RWPE1 (cell line): ENCODE measurements around the gene UBE4A.
A peak's percentile ranks its signal among the peaks of the same experiment; 100 is the strongest.
"Not testable (repeated sequence)": the region's sequence is repeated elsewhere in the genome, so short reads cannot be mapped to it uniquely, and the experiment has no call there.

Experiments
- CTCF ChIA-PET: fragments of 350-600 bp; sonication (Branson Sonifier 250); formaldehyde crosslinking; extraction: SDS; loops from one replicate; lab custom pipeline; 2021; lab: Yijun Ruan, JAX
- POLR2A ChIA-PET: fragments of 400-600 bp; formaldehyde crosslinking; extraction: SDS; loops from one replicate; lab custom pipeline; 2020; ENCODE audit warnings: antibody characterized with exemption; ENCODE audit not compliant: low non-redundant PET; lab: Yijun Ruan, JAX
- DNase-seq: peaks from one replicate; pipeline ENCODE4 v3.0.0; 2012; ENCODE audit warnings: low spot score
- H3K27ac ChIP-seq: fragments of 450-650 bp; 2 replicates; pipeline ENCODE4 v1.5.1; 2017
- TF ChIP-seq, protein P1 (sequence below): fragments of 450-650 bp; conservative IDR thresholded peaks from 2 replicates; pipeline ENCODE4 v1.5.1; 2017; ENCODE audit warnings: low read depth, mild to moderate bottlenecking

The UBE4A gene

GRCh38 chr11:118412921-118413320, 53.5 kb downstream of the UBE4A start:
- CTCF ChIA-PET, result no interaction called here
- no peak overlapping the region for H3K27ac ChIP-seq

GRCh38 chr11:118415062-118415738, 55.8 kb downstream of the UBE4A start:
- no peak for DNase-seq
- ChIA-PET CTCF (no interaction called here), POLR2A (no interaction called here)

More at GRCh38 chr11:118412921-118413320, 53.5 kb downstream of the UBE4A start:
- no peak for DNase-seq
- TF ChIP-seq, protein P1, sequence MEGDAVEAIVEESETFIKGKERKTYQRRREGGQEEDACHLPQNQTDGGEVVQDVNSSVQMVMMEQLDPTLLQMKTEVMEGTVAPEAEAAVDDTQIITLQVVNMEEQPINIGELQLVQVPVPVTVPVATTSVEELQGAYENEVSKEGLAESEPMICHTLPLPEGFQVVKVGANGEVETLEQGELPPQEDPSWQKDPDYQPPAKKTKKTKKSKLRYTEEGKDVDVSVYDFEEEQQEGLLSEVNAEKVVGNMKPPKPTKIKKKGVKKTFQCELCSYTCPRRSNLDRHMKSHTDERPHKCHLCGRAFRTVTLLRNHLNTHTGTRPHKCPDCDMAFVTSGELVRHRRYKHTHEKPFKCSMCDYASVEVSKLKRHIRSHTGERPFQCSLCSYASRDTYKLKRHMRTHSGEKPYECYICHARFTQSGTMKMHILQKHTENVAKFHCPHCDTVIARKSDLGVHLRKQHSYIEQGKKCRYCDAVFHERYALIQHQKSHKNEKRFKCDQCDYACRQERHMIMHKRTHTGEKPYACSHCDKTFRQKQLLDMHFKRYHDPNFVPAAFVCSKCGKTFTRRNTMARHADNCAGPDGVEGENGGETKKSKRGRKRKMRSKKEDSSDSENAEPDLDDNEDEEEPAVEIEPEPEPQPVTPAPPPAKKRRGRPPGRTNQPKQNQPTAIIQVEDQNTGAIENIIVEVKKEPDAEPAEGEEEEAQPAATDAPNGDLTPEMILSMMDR, result no peak
- POLR2A ChIA-PET, result no interaction called here

DNA sequence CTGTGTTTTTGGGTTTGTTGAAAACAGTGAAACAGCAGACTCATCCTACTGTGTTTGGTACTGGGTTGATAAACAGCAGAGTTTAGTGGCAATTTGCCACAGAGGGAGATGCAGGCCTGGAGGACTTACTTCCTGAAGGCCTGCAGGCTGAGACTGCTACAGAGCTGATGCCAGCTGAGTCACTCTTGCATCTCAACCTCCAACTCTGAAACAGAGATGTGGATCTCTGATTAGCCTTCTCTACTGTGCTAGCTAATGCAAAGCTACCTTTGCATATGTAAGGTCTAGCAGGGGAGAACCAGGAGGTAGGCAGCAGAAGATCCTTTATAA, 56.3 kb downstream of the UBE4A start:
- peak; percentile 69 for DNase-seq
- TF ChIP-seq, protein P1, result no peak
- CTCF ChIA-PET, result no interaction called here
- no peak overlapping the region for H3K27ac ChIP-seq
- POLR2A ChIA-PET, result no interaction called here

More at GRCh38 chr11:118415062-118415738, 55.8 kb downstream of the UBE4A start:
- TF ChIP-seq, protein P1, result no peak
- no peak overlapping the region for H3K27ac ChIP-seq

- CTCF ChIA-PET, POLR2A ChIA-PET, DNase-seq: not testable (repeated sequence)
Observed at GRCh38 chr11:118416900-118417299, 57.5 kb downstream of the UBE4A start.

DNA sequence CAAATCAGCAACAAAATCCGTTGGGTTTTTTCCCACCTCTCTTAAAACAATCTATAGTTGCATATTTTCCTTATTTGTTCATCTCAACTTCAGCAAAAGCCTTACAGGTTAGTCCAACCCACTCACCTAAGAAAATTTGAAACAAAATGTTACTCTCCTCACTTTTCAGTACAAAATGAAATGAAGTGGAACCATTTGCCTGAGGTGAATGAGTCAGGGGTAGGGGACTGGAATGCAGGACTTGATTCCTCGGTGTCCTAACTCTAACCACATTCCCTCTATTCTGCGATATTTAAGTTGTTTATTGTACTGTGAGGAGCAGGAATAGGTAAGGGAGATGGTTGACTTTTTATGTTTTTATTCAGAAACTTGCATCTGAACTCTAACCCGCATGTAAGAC, 58.4 kb downstream of the UBE4A start:
- no peak overlapping the region for H3K27ac ChIP-seq
- ChIA-PET POLR2A (no interaction called here), CTCF (no interaction called here)
- TF ChIP-seq, protein P1, result no peak
- no peak for DNase-seq

More at GRCh38 chr11:118416900-118417299, 57.5 kb downstream of the UBE4A start:
- H3K27ac ChIP-seq, result not testable (repeated sequence)

GRCh38 chr11:118418766-118419165, 59.4 kb downstream of the UBE4A start:
- TF ChIP-seq, protein P1, result no peak
- ChIA-PET POLR2A (no interaction called here), CTCF (interaction anchor here (0.7 kb wide), 1 partner anchor 21 kb away, joined by 9 read pairs; no protein-coding TSS in a partner anchor)
- H3K27ac ChIP-seq, result no peak overlapping the region
- no peak for DNase-seq

- TF ChIP-seq, protein P1, result no peak
- H3K27ac ChIP-seq, result no peak overlapping the region
- CTCF ChIA-PET, result interaction anchor here (0.7 kb wide), 1 partner anchor 62 kb away, joined by 3 read pairs; no protein-coding TSS in a partner anchor
- no peak for DNase-seq
- POLR2A ChIA-PET, result interaction anchor here (0.6 kb wide), 1 partner anchor 105 kb away, joined by 3 read pairs; no protein-coding TSS in a partner anchor
Observed at GRCh38 chr11:118427707-118428106, 68.3 kb downstream of the UBE4A start.
